HG03066 (cell line): ENCODE data around the gene DLG2.

Experiments used
- ATAC-seq: cut with Tn5 transposase; IDR thresholded peaks from one replicate; pipeline ENCODE4 v1.9.1; 2021; ENCODE audit warnings: low read depth; ENCODE audit not compliant: unreplicated experiment

Gene DLG2

GRCh38 chr11:84128840-84129239 is 1498.3 kb downstream of the DLG2 start:
- ATAC-seq, result no peak

- no peak for ATAC-seq
Measured at GRCh38 chr11:84117394-84117793, 1509.8 kb downstream of the DLG2 start.

GRCh38 chr11:84106541-84106940 is 1520.6 kb downstream of the DLG2 start:
- no peak for ATAC-seq

GRCh38 chr11:84105148-84105547 is 1522.0 kb downstream of the DLG2 start:
- ATAC-seq, result no peak

GRCh38 chr11:84103096-84103495 is 1524.0 kb downstream of the DLG2 start:
- ATAC-seq, result no peak

- no peak for ATAC-seq
Measured at GRCh38 chr11:84097186-84097585, 1530.0 kb downstream of the DLG2 start.

- no peak for ATAC-seq
Measured at GRCh38 chr11:84091212-84091986, 1535.7 kb downstream of the DLG2 start.

- no peak for ATAC-seq
Measured at GRCh38 chr11:84089072-84090057, 1537.8 kb downstream of the DLG2 start.

- no peak for ATAC-seq
Measured at GRCh38 chr11:84071851-84072250, 1555.3 kb downstream of the DLG2 start.

GRCh38 chr11:84069048-84069447 is 1558.1 kb downstream of the DLG2 start:
- ATAC-seq, result no peak

- ATAC-seq, result no peak
Measured at GRCh38 chr11:84061726-84062125, 1565.4 kb downstream of the DLG2 start.

- no peak for ATAC-seq
Measured at GRCh38 chr11:84056653-84057376, 1570.3 kb downstream of the DLG2 start.

GRCh38 chr11:84045146-84045545 is 1582.0 kb downstream of the DLG2 start:
- no peak for ATAC-seq

- no peak for ATAC-seq
Measured at GRCh38 chr11:84044706-84045105, 1582.4 kb downstream of the DLG2 start.

- no peak for ATAC-seq
Measured at GRCh38 chr11:84036664-84037194, 1590.4 kb downstream of the DLG2 start.

- no peak for ATAC-seq
Measured at GRCh38 chr11:84035645-84036044, 1591.5 kb downstream of the DLG2 start.

- ATAC-seq, result no peak
Measured at GRCh38 chr11:84034484-84034883, 1592.7 kb downstream of the DLG2 start.

- no peak for ATAC-seq
Measured at GRCh38 chr11:84024266-84024665, 1602.9 kb downstream of the DLG2 start.

- no peak for ATAC-seq
Measured at GRCh38 chr11:84022695-84023094, 1604.4 kb downstream of the DLG2 start.

- ATAC-seq, result no peak
Measured at GRCh38 chr11:84022201-84022600, 1604.9 kb downstream of the DLG2 start.

GRCh38 chr11:84021291-84021690 is 1605.9 kb downstream of the DLG2 start:
- no peak for ATAC-seq
